Heart left ventricle (tissue), 16 donors: ENCODE results near the gene SESN2. TPM values are rescaled to one million over a fixed set of nuclear protein-coding genes. Genes with fewer than 3 reads are reported as not detected.
A peak's percentile ranks its signal among the peaks of the same experiment; 100 is the strongest.

ENCODE experiments used
- ATAC-seq, 4 donors: fragments of 200-7000 bp; cut with Tn5 transposase; one replicate each; pipeline ENCODE4 v1.9.1; 2020 to 2022; ENCODE audit warnings: moderate library complexity in 4 of 4, mild to moderate bottlenecking in 3 of 4, moderate number of reproducible peaks in 1 of 4
- DNase-seq, 5 donors: peaks; one replicate each; pipeline ENCODE4 v3.0.0-alpha.2; 2020
- H3K27ac ChIP-seq, 12 donors: fragments of 200-600 bp; sonication (generic) in 4 of 12; one replicate each; pipeline versions ENCODE4 v1.5.0 to v1.8.0; 2016 to 2022; ENCODE audit warnings: mild to moderate bottlenecking in 2 of 12
- H3K27me3 ChIP-seq, 9 donors: fragments of 200-600 bp; sonication (generic) in 2 of 9; one replicate each; pipeline versions ENCODE4 v1.5.1 to v1.8.0; 2016 to 2022; ENCODE audit warnings: mild to moderate bottlenecking in 3 of 9
- H3K36me3 ChIP-seq, 9 donors: fragments of 200-600 bp; sonication (generic) in 2 of 9; one replicate each; pipeline versions ENCODE4 v1.5.0 to v1.8.0; 2018 to 2022; ENCODE audit warnings: mild to moderate bottlenecking in 2 of 9
- H3K4me1 ChIP-seq, 12 donors: fragments of 200-600 bp; sonication (generic) in 4 of 12; one replicate each; pipeline versions ENCODE4 v1.5.0 to v1.8.0; 2016 to 2022; ENCODE audit warnings: mild to moderate bottlenecking in 3 of 12
- H3K4me3 ChIP-seq, 12 donors: fragments of 200-600 bp; sonication (generic) in 4 of 12; one replicate each; pipeline versions ENCODE4 v1.5.0 to v1.8.0; 2017 to 2022; ENCODE audit warnings: mild to moderate bottlenecking in 9 of 12, moderate library complexity in 4 of 12
- H3K9me3 ChIP-seq, 12 donors: fragments of 200-600 bp; sonication (generic) in 4 of 12; one replicate each; pipeline versions ENCODE4 v1.5.0 to v1.8.0; 2016 to 2022; ENCODE audit warnings: mild to moderate bottlenecking in 1 of 12
- CTCF ChIP-seq, 12 donors: fragments of 200-600 bp; sonication (generic) in 4 of 12; IDR thresholded peaks; one replicate each; pipeline versions ENCODE4 v1.5.0 to v1.8.0; 2018 to 2022; ENCODE audit warnings: antibody characterized with exemption in 12 of 12, mild to moderate bottlenecking in 5 of 12
- POLR2A ChIP-seq, 2 donors: fragments of 450-650 bp; IDR thresholded peaks; one replicate each; pipeline ENCODE4 v1.6.1; 2017; ENCODE audit warnings: antibody characterized with exemption in 2 of 2, mild to moderate bottlenecking in 2 of 2, moderate library complexity in 2 of 2
- WGBS, 4 donors: extraction: QIAGEN DNeasy Blood & Tissue Kit in 2 of 4; methylation state at CpG; one replicate each; pipeline versions ENCODE4 v1.1.5 to v1.1.7; 2013 to 2018; 5-methylcytosine and 5-hydroxymethylcytosine counted together
- intact Hi-C, 10 donors: fragments of 100-400 bp; cut with DNase I; formaldehyde crosslinking; loops; one replicate each; pipeline versions ENCODE4 v1.11.1 to v1.14.2; 2022
- polyA plus RNA-seq, 2 donors: library from polyadenylated mRNA; stranded (reverse); fragments of 200-250 nt; gene quantifications; one replicate each; pipeline ENCODE4 v1.2.3, GENCODE V29; 2013
- total RNA-seq, 9 donors: library from RNA; depleted of rRNA in 2 of 9; stranded (reverse); fragments of >200 nt in 2 of 9; fragmentation: NEBNext Ultra II Directional in 3 of 9; extraction: Animal tissue kit (Norgen Biotek cat#: 25700) in 3 of 9; gene quantifications; one replicate each; pipeline versions ENCODE4 v1.1.0 to v1.2.4, GENCODE V29; 2016 to 2023
- donor health status: ischemic (EF 13 %, LVEDD 7.1; RV severe dilation, severe dysfunction).
- donor health status: healthy with polysubstance abuse.
- donor health status: DM: no; HTN: yes; CAD: no.
- donor health status: DM: no; HTN: no; CAD: no.
- donor health status: ischemic (EF 25% LVEDD 6.9; RV normal size, moderate dysfunction).
- donor health status: ischemic (EF 25% LVEDD 5.7; RV mildly dilated, moderate dysfunction).
- donor health status: healthy.
- donor health status: DM: yes; HTN: yes; CAD: no.
- donor health status: ischemic (EF 35%, LVEDD 5.7; RV mildly dilated, moderate dysfunction).
- donor health status: nonischemic (EF 11% LVEDD 7.7; RV severe dilation, severe dysfunction).
- donor health status: DM: yes; HTN: yes; CAD: no.
- donor health status: PGD.
- donor health status: ischemic (EF 29% LVEDD 5.4; RV normal size, mild dysfunction).
- donor health status: nonischemic (EF 23%, LVEDD 6.1; RV moderate dilation, normal function).

SESN2 gene
- total and polyA plus RNA-seq, 11 donors: 2.1 to 8.8 (median 4.7) TPM

- H3K36me3 ChIP-seq: peaks cover 0 to 29% (median 22%) of the 10 kb centered on the region in 9 donors
- no peaks in the 10 kb centered on the region for H3K27me3 ChIP-seq
- ATAC-seq (peak in 1 of 4 donors; percentile 2), DNase-seq (peak in 1 of 5 donors; percentile 26)
- 57 to 78% (median 68%) methylated on average over 16 of the region's 16 CpGs for WGBS, 4 donors
- intact Hi-C loops: loop anchor here in 6 of 10 donors (2.0 to 10.0 kb wide), 6 partner anchors 61 to 81 kb away; partner anchors contain the start of gene SESN2 (in 2 of the 6)
- peak overlapping the region in 11 of 12 donors; percentile 71 to 93 (median 86) for H3K27ac ChIP-seq
- TF ChIP-seq CTCF (IDR thresholded peaks at IDR 0.05): no peak
- TF ChIP-seq POLR2A (IDR thresholded peaks at IDR 0.05): no peak
- H3K4me3 ChIP-seq: peak overlapping the region; percentile 25 to 92 (median 73)
- H3K4me1 ChIP-seq: peaks cover 0 to 34% (median 13%) of the 10 kb centered on the region in 12 donors
- H3K9me3 ChIP-seq: no peaks in the 10 kb centered on the region
These were observed 68.9 kb downstream of the SESN2 start for GRCh38 chr1:28328228-28328648.

- 43 to 47% (median 44%) methylated on average over 29 of the region's 29 CpGs for WGBS, 4 donors
- Histone ChIP-seq H3K27ac (peak overlapping the region; percentile 71 to 93 (median 86)), H3K36me3 (peaks cover 0 to 42% (median 35%) of the 10 kb centered on the region in 9 donors), H3K4me3 (peak overlapping the region; percentile 25 to 92 (median 73)), H3K27me3 (no peaks in the 10 kb centered on the region), H3K9me3 (no peaks in the 10 kb centered on the region), H3K4me1 (peaks cover 0 to 34% (median 13%) of the 10 kb centered on the region in 12 donors)
- peak; percentile 14 to 29 (median 21) for ATAC-seq
- TF ChIP-seq CTCF (IDR thresholded peaks at IDR 0.05): peak in 1 of 12 donors; percentile 10
- no peak for TF ChIP-seq POLR2A (IDR thresholded peaks at IDR 0.05)
- DNase-seq: peak in 2 of 5 donors; percentile 20 to 33
- intact Hi-C loops: loop anchor here in 7 of 10 donors (2.0 to 10.0 kb wide), 7 partner anchors 62 to 82 kb away; partner anchors contain the start of gene SESN2 (in 2 of the 7)
These were observed 70.3 kb downstream of the SESN2 start for GRCh38 chr1:28329395-28330153.

Other genes starting within 250 kb of the SESN2 start
- 10 to 100 TPM; 13.3 to 23.3 (median 18.8) TPM for gene EYA3, start 170.9 kb upstream of the SESN2 start, total RNA-seq
- 1 to 10 TPM; 5.8 to 8.2 TPM for gene EYA3, start 170.9 kb upstream of the SESN2 start, polyA plus RNA-seq
- 10 to 100 TPM in 2 of 9 donors, 1 to 10 TPM in 7; 1.5 to 23.5 (median 2.2) TPM for gene PTAFR, start 82.8 kb upstream of the SESN2 start, total RNA-seq
- 1 to 10 TPM in 1 of 2 donors, under 1 TPM in 1; 0.42 to 2.1 TPM for gene PTAFR, start 82.8 kb upstream of the SESN2 start, polyA plus RNA-seq
- gene DNAJC8, start 26.5 kb upstream of the SESN2 start, total RNA-seq: 10 to 100 TPM; 47.1 to 66.9 (median 58.4) TPM
- gene DNAJC8, start 26.5 kb upstream of the SESN2 start, polyA plus RNA-seq: 10 to 100 TPM; 53.8 to 84.9 TPM
- 100 to 1,000 TPM; 209 to 865 (median 423) TPM for gene ATP5IF1, start 23.4 kb upstream of the SESN2 start, total RNA-seq
- 1,000 to 10,000 TPM in 1 of 2 donors, 100 to 1,000 TPM in 1; 286 to 3,101 TPM for gene ATP5IF1, start 23.4 kb upstream of the SESN2 start, polyA plus RNA-seq
- gene MED18, start 69.5 kb downstream of the SESN2 start, total RNA-seq: 10 to 100 TPM in 6 of 9 donors, 1 to 10 TPM in 3; 7.1 to 17.2 (median 11.5) TPM
- 10 to 100 TPM; 10.7 to 14.2 TPM for gene MED18, start 69.5 kb downstream of the SESN2 start, polyA plus RNA-seq
- 10 to 100 TPM; 13.6 to 30.5 (median 19.0) TPM for gene PHACTR4, start 110.2 kb downstream of the SESN2 start, total RNA-seq
- gene PHACTR4, start 110.2 kb downstream of the SESN2 start, polyA plus RNA-seq: 10 to 100 TPM; 15.9 to 28.8 TPM
- gene RCC1, start 246.5 kb downstream of the SESN2 start, total RNA-seq: 10 to 100 TPM in 2 of 9 donors, 1 to 10 TPM in 7; 2.4 to 20.1 (median 5.0) TPM
- 10 to 100 TPM in 1 of 2 donors, 1 to 10 TPM in 1; 3.4 to 24.1 TPM for gene RCC1, start 246.5 kb downstream of the SESN2 start, polyA plus RNA-seq